ENCODE results near the gene SLF1.

The SLF1 gene

DNA sequence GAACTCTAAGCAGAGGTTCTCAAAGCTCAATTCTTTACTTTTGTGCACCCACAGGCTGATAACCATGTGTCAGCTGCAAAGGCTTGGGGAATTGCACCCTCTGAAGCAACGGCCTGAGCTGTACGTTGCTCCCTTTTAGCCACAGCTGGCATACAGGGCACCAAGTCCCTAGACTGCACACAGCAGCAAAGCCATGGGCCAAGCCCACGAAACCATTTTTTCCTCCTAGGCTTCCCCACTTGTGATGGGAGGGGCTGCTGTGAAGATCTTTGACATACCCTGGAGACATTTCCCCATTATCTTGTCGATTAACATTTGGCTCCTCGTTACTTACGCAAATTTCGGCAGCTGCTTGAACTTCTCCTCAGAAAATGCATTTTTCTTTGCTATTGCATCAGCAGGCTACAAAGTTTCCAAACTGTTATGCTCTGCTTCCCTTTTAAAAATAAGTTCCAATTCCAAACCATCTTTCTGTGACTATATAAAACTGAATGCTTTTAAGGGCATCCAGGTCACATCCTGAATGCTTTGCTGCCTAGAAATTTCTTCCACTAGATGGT lies 23.1 kb upstream of the SLF1 start:
- TF ChIP-seq, protein P1, sequence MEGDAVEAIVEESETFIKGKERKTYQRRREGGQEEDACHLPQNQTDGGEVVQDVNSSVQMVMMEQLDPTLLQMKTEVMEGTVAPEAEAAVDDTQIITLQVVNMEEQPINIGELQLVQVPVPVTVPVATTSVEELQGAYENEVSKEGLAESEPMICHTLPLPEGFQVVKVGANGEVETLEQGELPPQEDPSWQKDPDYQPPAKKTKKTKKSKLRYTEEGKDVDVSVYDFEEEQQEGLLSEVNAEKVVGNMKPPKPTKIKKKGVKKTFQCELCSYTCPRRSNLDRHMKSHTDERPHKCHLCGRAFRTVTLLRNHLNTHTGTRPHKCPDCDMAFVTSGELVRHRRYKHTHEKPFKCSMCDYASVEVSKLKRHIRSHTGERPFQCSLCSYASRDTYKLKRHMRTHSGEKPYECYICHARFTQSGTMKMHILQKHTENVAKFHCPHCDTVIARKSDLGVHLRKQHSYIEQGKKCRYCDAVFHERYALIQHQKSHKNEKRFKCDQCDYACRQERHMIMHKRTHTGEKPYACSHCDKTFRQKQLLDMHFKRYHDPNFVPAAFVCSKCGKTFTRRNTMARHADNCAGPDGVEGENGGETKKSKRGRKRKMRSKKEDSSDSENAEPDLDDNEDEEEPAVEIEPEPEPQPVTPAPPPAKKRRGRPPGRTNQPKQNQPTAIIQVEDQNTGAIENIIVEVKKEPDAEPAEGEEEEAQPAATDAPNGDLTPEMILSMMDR (IDR thresholded peaks at IDR 0.05): no peak
- intact Hi-C loops (cut with DNase I; ENCODE audit: low total_unique reads): no loop called here
- Histone ChIP-seq H3K4me1 (no peaks in the 10 kb centered on the region), H3K27ac (no peak overlapping the region), H3K9me3 (peaks cover 0 to 11% (median 10%) of the 10 kb centered on the region in 3 donors), H3K4me3 (no peak overlapping the region), H3K36me3 (peaks cover 0 to 5% (median 0%) of the 10 kb centered on the region in 3 donors), H3K27me3 (no peaks in the 10 kb centered on the region)
- DNase-seq: no peak

DNA sequence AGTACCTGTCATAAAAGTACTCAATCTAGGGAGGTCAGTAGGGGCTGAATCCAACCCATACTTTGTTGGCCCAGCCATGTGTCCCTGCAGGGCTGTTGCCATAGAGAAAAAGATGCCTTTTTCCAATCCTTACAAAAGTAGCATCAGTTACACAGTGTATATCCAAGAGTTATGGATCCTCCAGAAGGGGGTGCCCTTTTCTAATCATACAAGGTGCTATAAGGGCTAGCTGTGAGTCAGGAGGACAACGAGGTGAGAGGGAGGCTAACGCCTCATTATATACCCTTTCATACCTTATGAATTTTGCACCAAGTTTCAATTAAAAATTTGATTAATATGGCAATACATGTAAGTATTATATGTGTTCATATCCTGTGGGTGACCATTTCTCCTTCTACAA lies 4.9 kb upstream of the SLF1 start:
- Histone ChIP-seq H3K27ac (no peak overlapping the region), H3K9me3 (no peaks in the 10 kb centered on the region), H3K36me3 (no peaks in the 10 kb centered on the region), H3K27me3 (no peaks in the 10 kb centered on the region), H3K4me3 (no peak overlapping the region), H3K4me1 (peaks cover 0 to 11% (median 4%) of the 10 kb centered on the region in 4 donors)
- intact Hi-C loops (cut with DNase I; ENCODE audit: low total_unique reads): no loop called here
- DNase-seq: no peak
- TF ChIP-seq, protein P1 (IDR thresholded peaks at IDR 0.05): no peak

DNA sequence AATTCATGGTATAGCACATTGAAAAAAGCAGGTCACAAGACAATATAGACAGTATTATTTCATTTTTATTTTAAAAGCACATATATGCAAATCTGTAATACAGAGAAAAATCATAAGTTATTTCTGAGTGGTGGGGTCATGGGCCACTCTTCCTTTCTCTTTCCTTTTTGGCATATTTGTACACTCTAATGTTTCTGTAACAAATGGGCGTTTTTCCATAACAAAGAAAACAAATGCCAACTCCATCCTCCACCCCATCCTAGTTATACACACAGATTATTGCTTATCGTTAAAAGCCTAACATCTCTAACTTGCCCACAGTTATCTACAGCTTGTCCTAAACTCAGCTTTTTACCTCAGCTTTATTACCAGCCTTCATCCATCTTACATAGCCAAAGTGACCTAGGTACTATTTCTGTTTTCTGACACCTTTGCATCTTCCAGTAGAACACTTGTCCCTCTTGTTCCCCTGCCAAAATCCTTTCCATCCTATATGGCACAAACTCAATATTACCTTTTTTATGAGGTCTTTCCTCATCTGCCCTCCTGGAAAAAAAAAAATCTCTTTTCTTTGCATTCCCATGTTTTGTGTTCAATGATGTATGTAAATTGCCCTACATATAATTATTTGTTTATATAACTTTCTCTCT lies 4.2 kb upstream of the SLF1 start:
- intact Hi-C loops (cut with DNase I; ENCODE audit: low total_unique reads): no loop called here
- Histone ChIP-seq H3K27me3 (no peaks in the 10 kb centered on the region), H3K36me3 (no peaks in the 10 kb centered on the region), H3K27ac (no peak overlapping the region), H3K9me3 (no peaks in the 10 kb centered on the region), H3K4me3 (no peak overlapping the region), H3K4me1 (peaks cover 0 to 15% (median 6%) of the 10 kb centered on the region in 4 donors)
- no peak for DNase-seq
- TF ChIP-seq, protein P1 (IDR thresholded peaks at IDR 0.05): no peak

DNA sequence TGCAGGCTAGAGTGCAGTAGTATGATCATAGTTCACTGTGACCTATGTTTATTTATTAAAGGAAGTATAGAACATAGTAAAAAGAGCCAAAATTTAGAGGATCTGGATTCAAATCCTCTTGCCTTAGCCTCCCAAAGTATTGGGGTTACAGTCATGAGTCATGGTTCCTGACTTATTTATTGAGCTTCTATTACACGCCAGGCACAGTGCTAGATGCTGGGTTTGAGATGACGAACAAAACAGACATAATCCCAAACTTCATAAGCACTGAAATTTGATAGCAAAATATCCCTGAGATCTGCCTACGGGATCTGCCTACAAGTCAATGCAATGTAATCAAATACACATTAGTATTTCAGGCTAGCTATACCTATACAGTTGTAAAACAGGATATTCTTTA lies 2.6 kb upstream of the SLF1 start:
- H3K9me3 ChIP-seq: no peaks in the 10 kb centered on the region
- no peak overlapping the region for H3K4me3 ChIP-seq
- no peak for DNase-seq
- peaks cover 0 to 24% (median 9%) of the 10 kb centered on the region in 4 donors for H3K4me1 ChIP-seq
- no peak overlapping the region for H3K27ac ChIP-seq
- H3K27me3 ChIP-seq: no peaks in the 10 kb centered on the region
- intact Hi-C loops (cut with DNase I; ENCODE audit: low total_unique reads): no loop called here
- H3K36me3 ChIP-seq: no peaks in the 10 kb centered on the region
- TF ChIP-seq, protein P1 (IDR thresholded peaks at IDR 0.05): no peak

DNA sequence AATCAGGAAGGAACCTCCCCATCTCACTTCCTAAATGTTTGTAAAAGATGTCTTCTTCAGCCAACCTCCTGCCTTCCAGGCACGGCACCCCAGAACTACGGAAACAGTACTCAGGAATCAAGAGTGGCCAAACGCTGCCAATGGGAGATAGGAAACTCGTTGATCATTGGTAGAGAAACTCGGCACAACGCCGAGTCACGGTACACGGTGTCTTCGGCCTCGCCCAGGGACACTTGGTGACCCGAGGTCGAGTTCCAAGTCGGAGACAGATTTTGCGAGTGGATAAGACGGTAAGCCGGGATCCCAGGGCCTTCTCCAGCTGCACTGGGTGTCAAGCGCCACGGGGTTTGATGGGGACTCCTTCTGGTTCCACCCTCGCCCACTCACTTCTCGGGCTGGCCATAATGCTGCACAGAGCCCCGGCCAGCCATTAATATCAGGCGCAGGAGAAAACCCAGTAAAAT lies 408 bp upstream of the SLF1 start:
- intact Hi-C loops (cut with DNase I; ENCODE audit: low total_unique reads): no loop called here
- H3K27ac ChIP-seq: peak overlapping the region; percentile 49 to 62
- no peaks in the 10 kb centered on the region for H3K36me3 ChIP-seq
- peak overlapping the region; percentile 80 to 87 for H3K4me3 ChIP-seq
- H3K9me3 ChIP-seq: no peaks in the 10 kb centered on the region
- TF ChIP-seq, protein P1 (IDR thresholded peaks at IDR 0.05): no peak
- H3K4me1 ChIP-seq: peaks cover 0 to 24% (median 9%) of the 10 kb centered on the region in 4 donors
- DNase-seq: peak; percentile 64 to 74
- H3K27me3 ChIP-seq: no peaks in the 10 kb centered on the region
